Keratinocyte (primary cell): ENCODE results near the gene GPRC5B. TPM values are rescaled to one million over a fixed set of nuclear protein-coding genes. Genes with fewer than 3 reads are reported as not detected.

Experiments used
- DNase-seq: peaks from one replicate; pipeline ENCODE4 v3.0.0-alpha.2; 2011; ENCODE audit warnings: low read depth, missing footprints, low spot score
- FAIRE-seq: peaks from 2 replicates; lab custom pipeline; 2011; peaks lifted over from hg19 to GRCh38; lab: Jason Lieb, UNC
- H2AFZ ChIP-seq: 2 replicates; pipeline ENCODE4 v1.6.0; 2012; ENCODE audit warnings: low read length, control low read depth, inconsistent platforms; ENCODE audit not compliant: control insufficient read depth
- H3K27ac ChIP-seq: 2 replicates; pipeline ENCODE4 v1.5.1; 2011; ENCODE audit warnings: low read length; ENCODE audit not compliant: control insufficient read depth, insufficient read depth
- H3K27me3 ChIP-seq: 3 replicates; pipeline ENCODE4 v1.6.0; 2011; ENCODE audit warnings: low read length; ENCODE audit not compliant: control insufficient read depth, insufficient read depth; ENCODE audit errors: extremely low read depth
- H3K36me3 ChIP-seq, 2 experiments: 2 replicates in 1 of 2; 3 replicates in 1 of 2; pipeline ENCODE4 v1.5.1; 2011; ENCODE audit warnings: low read length in 2 of 2, mild to moderate bottlenecking in 1 of 2; ENCODE audit not compliant: control insufficient read depth in 2 of 2, insufficient read depth in 2 of 2; ENCODE audit errors: extremely low read depth in 1 of 2
- H3K4me1 ChIP-seq: 3 replicates; pipeline ENCODE4 v1.5.1; 2011; ENCODE audit warnings: low read length; ENCODE audit not compliant: control insufficient read depth, insufficient read depth; ENCODE audit errors: extremely low read depth
- H3K4me2 ChIP-seq: 3 replicates; pipeline ENCODE4 v1.6.0; 2011; ENCODE audit warnings: low read depth, low read length; ENCODE audit not compliant: control insufficient read depth, insufficient read depth; ENCODE audit errors: extremely low read depth
- H3K4me3 ChIP-seq, 3 experiments: fragments of 200-600 bp in 1 of 3; sonication (generic) in 1 of 3; 2 replicates in 2 of 3; 3 replicates in 1 of 3; pipeline ENCODE4 v1.5.1; 2011 to 2016; ENCODE audit warnings: low read length in 3 of 3, mild to moderate bottlenecking in 3 of 3, control low read depth in 2 of 3, inconsistent platforms in 1 of 3, low read depth in 1 of 3, mixed read lengths in 1 of 3, mixed run types in 1 of 3, moderate library complexity in 1 of 3; ENCODE audit not compliant: control insufficient read depth in 2 of 3, insufficient read depth in 2 of 3; ENCODE audit errors: extremely low read depth in 1 of 3
- H3K79me2 ChIP-seq: 2 replicates; pipeline ENCODE4 v1.6.0; 2012; ENCODE audit warnings: low read length; ENCODE audit not compliant: control insufficient read depth, insufficient read depth
- H3K9ac ChIP-seq: 3 replicates; pipeline ENCODE4 v1.6.0; 2011; ENCODE audit warnings: low read length; ENCODE audit not compliant: control insufficient read depth, insufficient read depth; ENCODE audit errors: extremely low read depth
- H3K9me1 ChIP-seq: 3 replicates; pipeline ENCODE4 v1.6.0; 2011; ENCODE audit warnings: low read length; ENCODE audit not compliant: control insufficient read depth, insufficient read depth; ENCODE audit errors: extremely low read depth
- H3K9me3 ChIP-seq: 2 replicates; pipeline ENCODE4 v1.5.1; 2012; ENCODE audit warnings: low read depth, low read length; ENCODE audit not compliant: control insufficient read depth
- H4K20me1 ChIP-seq: 3 replicates; pipeline ENCODE4 v1.6.0; 2011; ENCODE audit warnings: low read length; ENCODE audit not compliant: control insufficient read depth, insufficient read depth; ENCODE audit errors: extremely low read depth
- EZH2 ChIP-seq: IDR thresholded peaks from one replicate; pipeline ENCODE4 v1.6.1; 2012; ENCODE audit warnings: inconsistent platforms, mild to moderate bottlenecking, low read length, moderate library complexity
- dilution Hi-C: fragments of 300-500 bp; cut with MboI; formaldehyde crosslinking; loops from one replicate; pipeline ENCODE4 v1.7.0; 2020; ENCODE audit warnings: low sequenced_read_pairs; ENCODE audit not compliant: extremely low pct_ligation_motif_present
- polyA plus RNA-seq, 5 experiments: library from polyadenylated mRNA; depleted of rRNA in 3 of 5; stranded (reverse) in 3 of 5; stranded (forward) in 1 of 5; unstranded in 1 of 5; fragments of >200 nt; gene quantifications; 1 replicate in 1 of 5; 2 replicates in 3 of 5; 3 replicates in 1 of 5; pipeline versions ENCODE4 v1.2.1 to v1.2.3, GENCODE V29; 2011 to 2012; ENCODE audit warnings: missing spikeins in 2 of 5, low read depth in 1 of 5, low replicate concordance in 1 of 5
- TF ChIP-seq, protein P1 (sequence below), 3 experiments: IDR thresholded peaks in 1 of 3; conservative IDR thresholded peaks in 1 of 3; optimal IDR thresholded peaks in 1 of 3; 2 replicates in 2 of 3; 3 replicates in 1 of 3; pipeline versions ENCODE3 to v1.5.1; 2011; ENCODE audit warnings: low read length in 3 of 3, mild to moderate bottlenecking in 3 of 3, moderate library complexity in 2 of 3, control low read depth in 1 of 3, inconsistent platforms in 1 of 3; ENCODE audit not compliant: insufficient read depth in 2 of 3; ENCODE audit errors: extremely low read depth in 1 of 3

The GPRC5B gene
- polyA plus RNA-seq, 1 donor (not counting 4 experiments of a cell fraction or from before 2014, with no cell fraction given): 0.03 TPM

DNA sequence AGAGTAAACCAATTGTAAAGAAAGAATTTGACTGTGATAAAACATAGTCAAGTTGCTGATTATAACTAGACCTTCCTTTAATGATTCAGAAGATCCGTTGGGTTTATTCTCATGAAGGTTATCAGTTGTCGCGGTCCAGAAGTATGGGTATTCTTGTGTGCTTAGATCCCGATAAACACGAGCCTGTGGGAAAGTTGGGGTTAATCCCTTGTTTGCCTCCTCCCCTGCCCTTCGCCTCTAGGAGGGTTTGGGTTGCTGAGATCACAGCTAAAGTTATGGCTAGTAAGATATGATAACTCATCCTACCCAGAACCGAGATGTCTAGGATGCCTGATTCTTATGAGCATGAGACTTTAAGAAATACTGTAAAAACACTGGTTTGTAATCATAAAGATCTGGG is 66.8 kb downstream of the GPRC5B start:
- FAIRE-seq: no peak
- no peak overlapping the region for H3K27ac ChIP-seq
- H3K9me1 ChIP-seq: no peaks in the 10 kb centered on the region
- H3K4me3 ChIP-seq: no peak overlapping the region
- H3K27me3 ChIP-seq: no peaks in the 10 kb centered on the region
- H3K36me3 ChIP-seq: no peaks in the 10 kb centered on the region
- dilution Hi-C loops: no loop called here
- no peak overlapping the region for H2AFZ ChIP-seq
- no peak overlapping the region for H3K4me2 ChIP-seq
- H3K79me2 ChIP-seq: no peaks in the 10 kb centered on the region
- H3K9me3 ChIP-seq: no peaks in the 10 kb centered on the region
- H4K20me1 ChIP-seq: no peaks in the 10 kb centered on the region
- TF ChIP-seq, protein P1, sequence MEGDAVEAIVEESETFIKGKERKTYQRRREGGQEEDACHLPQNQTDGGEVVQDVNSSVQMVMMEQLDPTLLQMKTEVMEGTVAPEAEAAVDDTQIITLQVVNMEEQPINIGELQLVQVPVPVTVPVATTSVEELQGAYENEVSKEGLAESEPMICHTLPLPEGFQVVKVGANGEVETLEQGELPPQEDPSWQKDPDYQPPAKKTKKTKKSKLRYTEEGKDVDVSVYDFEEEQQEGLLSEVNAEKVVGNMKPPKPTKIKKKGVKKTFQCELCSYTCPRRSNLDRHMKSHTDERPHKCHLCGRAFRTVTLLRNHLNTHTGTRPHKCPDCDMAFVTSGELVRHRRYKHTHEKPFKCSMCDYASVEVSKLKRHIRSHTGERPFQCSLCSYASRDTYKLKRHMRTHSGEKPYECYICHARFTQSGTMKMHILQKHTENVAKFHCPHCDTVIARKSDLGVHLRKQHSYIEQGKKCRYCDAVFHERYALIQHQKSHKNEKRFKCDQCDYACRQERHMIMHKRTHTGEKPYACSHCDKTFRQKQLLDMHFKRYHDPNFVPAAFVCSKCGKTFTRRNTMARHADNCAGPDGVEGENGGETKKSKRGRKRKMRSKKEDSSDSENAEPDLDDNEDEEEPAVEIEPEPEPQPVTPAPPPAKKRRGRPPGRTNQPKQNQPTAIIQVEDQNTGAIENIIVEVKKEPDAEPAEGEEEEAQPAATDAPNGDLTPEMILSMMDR (optimal IDR thresholded peaks at IDR 0.05 in 1 of 3, IDR thresholded peaks at IDR 0.05 in 1 of 3, conservative IDR thresholded peaks at IDR 0.05 in 1 of 3; ENCODE audit: extremely low read depth in 1 of 3, insufficient read depth in 2 of 3, low read length in 3 of 3): no peak
- no peak for TF ChIP-seq EZH2
- H3K9ac ChIP-seq: no peak overlapping the region
- DNase-seq: no peak
- H3K4me1 ChIP-seq: no peaks in the 10 kb centered on the region

DNA sequence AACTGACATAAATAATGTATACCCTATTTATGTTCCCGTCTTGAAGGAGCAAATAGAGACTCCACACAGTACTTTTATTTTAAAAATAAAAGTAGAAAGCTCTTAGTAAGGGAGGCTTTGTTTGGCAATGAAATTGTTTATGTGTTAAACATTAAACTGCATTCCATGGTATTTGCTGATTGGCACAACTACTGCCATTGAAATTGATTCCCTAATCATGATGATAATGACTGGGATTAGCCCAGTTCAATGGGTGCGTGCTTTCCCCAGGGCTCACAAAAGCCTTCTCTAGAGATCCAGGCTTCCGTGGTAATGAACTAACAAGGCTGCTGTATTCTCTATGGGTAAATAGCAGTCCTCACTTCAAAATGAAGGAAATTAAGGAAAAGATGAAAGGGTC is 67.5 kb downstream of the GPRC5B start:
- dilution Hi-C loops: no loop called here
- Histone ChIP-seq H3K27ac (no peak overlapping the region), H3K4me2 (no peak overlapping the region), H3K4me1 (no peaks in the 10 kb centered on the region), H3K9me3 (no peaks in the 10 kb centered on the region), H2AFZ (no peak overlapping the region), H3K9ac (no peak overlapping the region), H3K4me3 (no peak overlapping the region), H3K79me2 (no peaks in the 10 kb centered on the region), H3K36me3 (no peaks in the 10 kb centered on the region), H3K27me3 (no peaks in the 10 kb centered on the region), H3K9me1 (no peaks in the 10 kb centered on the region), H4K20me1 (no peaks in the 10 kb centered on the region)
- DNase-seq: no peak
- FAIRE-seq: no peak
- TF ChIP-seq EZH2: no peak
- TF ChIP-seq, protein P1 (optimal IDR thresholded peaks at IDR 0.05 in 1 of 3, IDR thresholded peaks at IDR 0.05 in 1 of 3, conservative IDR thresholded peaks at IDR 0.05 in 1 of 3; ENCODE audit: extremely low read depth in 1 of 3, insufficient read depth in 2 of 3, low read length in 3 of 3): no peak
